Measurements from ENCODE around the gene VILL.
"Not testable (repeated sequence)": the region's sequence is repeated elsewhere in the genome, so short reads cannot be mapped to it uniquely, and the experiment has no call there.

VILL gene

DNA sequence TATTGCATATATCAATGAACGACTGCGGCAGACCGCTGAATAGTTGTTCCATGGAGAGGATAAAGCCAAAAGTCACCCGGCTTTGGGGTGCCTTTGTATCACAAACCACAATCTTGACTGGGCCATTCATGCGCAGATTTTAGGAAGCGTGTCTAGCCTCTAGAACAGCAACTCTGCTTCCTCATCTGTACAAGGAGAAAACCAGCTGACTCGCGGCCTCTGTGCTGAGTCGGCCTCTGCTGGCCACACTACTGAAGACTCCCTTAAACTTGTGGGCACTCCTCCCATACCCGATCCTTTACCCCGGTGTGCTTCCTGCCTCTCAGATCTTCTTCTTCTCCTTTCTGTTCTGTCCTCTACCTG, 49.3 kb downstream of the VILL start:
- peak; percentile 44 for DNase-seq

DNA sequence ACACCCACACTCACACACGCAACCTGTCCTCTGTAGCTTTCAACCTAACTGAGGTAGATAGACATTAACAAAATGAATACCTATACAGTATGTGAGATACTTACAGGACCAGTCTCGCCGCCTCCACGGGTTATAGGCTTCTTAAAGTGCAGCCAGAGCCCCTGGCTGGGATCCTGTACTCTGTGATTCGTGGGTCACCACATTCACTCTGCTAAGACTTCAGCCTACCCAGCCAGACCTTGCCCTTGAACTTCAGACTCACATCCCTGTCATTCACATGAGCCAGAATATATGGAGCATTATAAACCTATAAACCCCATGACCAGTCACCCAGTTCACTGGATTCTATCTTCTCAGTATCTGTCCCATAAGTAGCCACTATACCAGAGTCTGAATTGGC, 49.8 kb downstream of the VILL start:
- no peak for DNase-seq

DNA sequence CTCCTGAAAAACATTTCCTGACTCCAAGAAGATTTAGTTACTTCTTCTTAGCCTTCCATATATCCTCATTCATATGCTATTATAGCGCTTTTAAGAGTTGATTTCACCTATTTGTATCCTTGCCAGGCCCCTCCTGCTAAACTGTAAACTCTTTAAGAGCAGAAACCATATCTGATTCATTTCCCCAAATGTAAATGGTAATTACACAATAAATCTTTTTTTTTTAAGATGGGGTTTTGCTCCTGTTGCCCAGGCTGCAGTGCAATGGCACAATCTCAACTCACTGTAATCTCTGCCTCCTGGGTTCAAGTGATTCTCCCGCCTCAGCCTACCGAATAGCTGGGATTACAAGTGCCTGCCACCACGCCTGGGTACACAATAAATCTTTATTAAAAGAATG, 52.9 kb downstream of the VILL start:
- DNase-seq, result no peak

DNA sequence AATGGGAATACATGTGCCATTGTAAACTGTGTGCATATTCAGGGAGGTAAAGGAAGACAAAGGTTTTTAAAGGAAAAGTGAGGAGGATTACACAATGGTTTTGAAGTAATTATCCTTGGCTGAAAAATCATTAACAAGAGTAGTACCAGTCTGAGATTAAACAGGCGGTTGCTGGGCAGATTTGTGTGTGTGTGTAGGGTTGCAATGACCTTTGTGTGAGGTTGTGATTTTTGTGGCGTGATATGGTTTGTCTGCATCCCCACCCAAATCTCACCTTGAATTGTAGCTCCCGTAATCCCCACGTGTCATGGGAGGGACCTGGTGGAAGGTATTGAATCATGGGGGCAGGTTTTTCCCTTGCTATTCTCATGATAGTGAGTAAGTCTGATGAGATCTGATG, 55.4 kb downstream of the VILL start:
- no peak for DNase-seq

DNA sequence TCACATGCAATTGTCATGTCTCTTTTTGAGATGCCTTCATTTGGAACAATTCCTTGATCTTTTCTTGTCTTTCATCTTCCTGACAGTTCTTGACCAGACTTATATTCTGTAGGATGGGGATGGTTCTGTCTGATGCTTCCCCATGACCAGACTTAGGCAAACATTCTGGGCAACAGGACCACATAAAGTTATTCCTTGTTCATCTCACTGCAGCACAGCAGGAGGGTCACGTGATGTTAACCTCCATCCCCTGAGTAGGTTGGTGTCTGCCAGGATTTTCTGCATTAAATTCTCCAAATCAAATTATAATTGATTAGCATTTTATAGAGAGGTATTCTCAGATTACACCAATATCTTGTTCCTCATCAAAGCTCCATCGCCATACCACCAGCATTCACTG, 56.2 kb downstream of the VILL start:
- DNase-seq, result no peak

DNA sequence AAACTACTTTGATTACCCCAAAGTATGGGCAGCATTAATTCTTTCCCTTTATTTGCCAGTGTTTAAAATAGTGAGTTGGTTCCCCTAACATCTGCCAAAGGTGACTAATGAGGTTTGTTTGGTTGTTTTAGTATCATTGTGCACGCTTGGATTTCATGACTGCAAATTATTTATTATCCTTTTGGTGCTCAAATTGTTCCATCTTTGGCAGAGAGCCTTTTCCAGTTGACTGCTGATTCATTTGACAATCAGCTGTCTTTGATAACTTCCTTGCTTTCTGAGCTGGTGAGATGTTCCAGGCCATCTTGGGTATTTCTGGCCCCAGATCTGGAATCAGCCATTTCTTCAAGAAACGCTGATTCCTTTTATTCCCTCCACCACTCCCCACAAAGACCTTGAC, 57.3 kb downstream of the VILL start:
- no peak for DNase-seq

DNA sequence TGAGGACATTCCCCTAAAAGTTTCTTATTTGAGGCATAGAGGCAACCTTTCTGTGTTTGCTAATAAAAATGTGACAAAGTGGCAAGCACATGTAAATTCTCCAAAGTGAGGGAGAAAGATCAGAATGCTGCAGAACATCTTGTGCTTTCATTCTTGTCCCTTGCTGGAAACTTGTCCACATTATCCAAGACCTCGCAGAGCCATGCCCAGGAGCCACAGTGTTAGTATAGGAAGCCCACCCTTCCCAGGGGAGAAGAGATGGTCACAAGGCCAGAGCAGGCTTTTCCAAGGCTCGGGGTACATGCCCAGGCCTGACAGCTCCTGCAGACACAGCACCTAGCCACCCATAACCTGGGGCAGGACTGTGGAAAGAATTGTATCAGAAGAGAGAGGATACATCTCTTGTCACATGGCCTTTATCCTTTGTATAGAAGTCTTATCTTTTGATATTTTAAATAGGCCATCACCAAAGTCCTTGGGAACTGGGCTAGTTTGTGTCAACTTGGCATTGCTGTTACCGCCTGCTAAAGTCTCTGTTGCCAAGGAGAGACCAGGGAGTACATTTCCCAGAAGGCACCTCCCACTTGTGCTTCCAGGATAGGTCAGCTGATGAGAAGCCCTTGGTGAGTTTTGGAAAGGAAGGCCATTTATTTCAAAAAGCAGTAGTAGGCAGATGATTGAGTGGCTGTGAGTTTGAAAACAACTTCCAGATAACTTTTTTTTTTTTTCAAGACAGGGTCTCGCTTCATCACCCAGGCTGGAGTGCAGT, 59.0 kb downstream of the VILL start:
- no peak for DNase-seq

DNA sequence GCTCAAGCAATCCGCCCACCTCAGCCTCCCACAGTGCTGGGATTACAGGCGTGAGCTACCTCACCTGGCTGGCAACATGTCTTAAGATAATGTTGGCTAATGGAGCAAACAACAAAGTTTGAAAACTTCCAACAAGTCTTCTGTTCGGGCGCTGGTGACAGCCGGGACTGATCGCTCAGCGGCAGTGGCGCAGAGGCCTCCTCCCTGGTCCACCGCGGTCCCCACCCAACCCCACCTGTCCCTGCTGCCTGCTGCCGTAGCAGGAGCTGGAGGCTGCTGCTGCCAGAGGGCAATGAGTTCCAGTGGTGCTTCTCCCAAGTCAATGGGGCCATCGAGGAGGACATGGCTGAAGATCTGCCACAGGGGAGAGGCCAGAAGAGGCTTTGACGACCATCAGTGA, 60.5 kb downstream of the VILL start:
- no peak for DNase-seq

DNA sequence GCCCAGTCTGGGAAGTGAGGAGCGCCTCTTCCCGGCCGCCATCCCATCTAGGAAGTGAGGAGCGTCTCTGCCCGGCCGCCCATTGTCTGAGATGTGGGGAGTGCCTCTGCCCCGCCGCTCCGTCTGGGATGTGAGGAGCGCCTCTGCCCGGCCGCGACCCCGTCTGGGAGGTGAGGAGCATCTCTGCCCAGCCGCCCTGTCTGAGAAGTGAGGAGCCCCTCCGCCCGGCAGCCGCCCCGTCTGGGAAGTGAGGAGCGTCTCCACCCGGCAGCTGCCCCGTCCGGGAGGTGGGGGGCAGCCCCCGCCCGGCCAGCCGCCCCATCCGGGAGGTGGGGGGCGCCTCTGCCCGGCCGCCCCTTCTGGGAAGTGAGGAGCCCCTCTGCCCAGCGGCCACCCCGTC, 62.7 kb downstream of the VILL start:
- not testable (repeated sequence) for DNase-seq

DNA sequence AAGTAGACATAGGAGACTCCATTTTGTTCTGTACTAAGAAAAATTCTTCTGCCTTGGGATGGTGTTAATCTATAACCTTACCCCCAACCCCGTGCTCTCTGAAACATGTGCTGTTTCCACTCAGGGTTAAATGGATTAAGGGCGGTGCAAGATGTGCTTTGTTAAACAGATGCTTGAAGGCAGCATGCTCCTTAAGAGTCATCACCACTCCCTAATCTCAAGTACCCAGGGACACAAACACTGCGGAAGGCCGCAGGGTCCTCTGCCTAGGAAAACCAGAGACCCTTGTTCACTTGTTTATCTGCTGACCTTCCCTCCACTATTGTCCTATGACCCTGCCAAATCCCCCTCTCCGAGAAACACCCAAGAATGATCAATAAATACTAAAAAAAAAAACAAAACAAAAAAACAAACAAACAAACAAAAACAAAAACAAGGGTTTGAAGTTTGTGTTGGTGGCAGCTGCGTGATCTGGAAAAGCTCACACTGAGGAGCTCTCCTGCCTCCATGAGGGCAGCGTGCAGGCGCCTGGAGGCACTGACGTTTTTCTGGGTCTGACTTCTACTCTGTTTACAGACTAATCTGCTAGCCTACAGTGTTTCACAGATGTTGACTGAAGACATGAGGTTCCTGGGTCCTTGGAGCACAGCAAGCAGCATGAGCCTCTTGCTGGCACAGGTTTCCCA, 63.4 kb downstream of the VILL start:
- not testable (repeated sequence) for DNase-seq

DNA sequence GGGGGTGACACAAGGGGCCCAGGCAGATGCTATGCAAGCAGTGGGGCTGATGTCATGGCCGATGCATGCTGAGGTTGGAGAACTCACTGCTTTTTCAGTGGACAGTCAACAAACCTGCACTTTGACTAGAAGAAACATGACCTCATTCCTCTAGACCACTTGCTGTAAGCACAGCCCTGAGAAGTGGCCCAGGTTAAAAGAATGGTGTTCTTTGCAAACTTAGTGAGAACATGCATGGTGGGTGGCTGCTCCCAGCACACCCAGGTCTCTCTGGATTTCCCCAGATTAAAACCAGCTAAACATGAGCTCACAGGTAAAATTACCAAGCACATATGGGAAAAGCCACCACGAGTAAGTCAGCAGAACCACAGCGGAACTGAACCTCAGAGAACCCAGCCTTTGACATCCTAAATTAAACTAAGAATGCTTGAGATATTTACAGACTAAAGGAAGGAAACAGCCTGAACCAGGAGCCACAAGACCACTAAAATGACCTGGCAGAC, 64.0 kb downstream of the VILL start:
- no peak for DNase-seq
